Liver (tissue), 9 donors: Measurements from ENCODE around the gene KRTAP2-2. TPM values are rescaled to one million over a fixed set of nuclear protein-coding genes. Genes with fewer than 3 reads are reported as not detected.

ENCODE experiments used
- DNase-seq: peaks from one replicate; pipeline ENCODE4 v3.0.0-alpha.2; 2017; ENCODE audit warnings: low spot score
- H3K27ac ChIP-seq, 2 donors: one replicate each; pipeline ENCODE4 v1.7.0; 2013; ENCODE audit warnings: inconsistent platforms in 2 of 2, low read length in 2 of 2, control low read depth in 1 of 2, low read depth in 1 of 2, mild to moderate bottlenecking in 1 of 2
- H3K27me3 ChIP-seq, 4 donors: one replicate each; pipeline versions ENCODE4 v1.6.1 to v1.7.0; 2013; ENCODE audit warnings: low read length in 3 of 4, inconsistent platforms in 1 of 4, mild to moderate bottlenecking in 1 of 4, moderate library complexity in 1 of 4; ENCODE audit not compliant: control insufficient read depth in 4 of 4, insufficient read depth in 4 of 4
- H3K36me3 ChIP-seq, 4 donors: one replicate each; pipeline versions ENCODE4 v1.6.1 to v1.7.0; 2013; ENCODE audit warnings: low read length in 3 of 4, mild to moderate bottlenecking in 3 of 4, low read depth in 1 of 4, moderate library complexity in 1 of 4; ENCODE audit not compliant: control insufficient read depth in 4 of 4, insufficient read depth in 3 of 4
- H3K4me1 ChIP-seq, 4 donors: one replicate each; pipeline versions ENCODE4 v1.6.1 to v1.7.0; 2013; ENCODE audit warnings: low read length in 3 of 4, mild to moderate bottlenecking in 3 of 4, moderate library complexity in 1 of 4; ENCODE audit not compliant: control insufficient read depth in 4 of 4, insufficient read depth in 4 of 4
- H3K4me3 ChIP-seq, 3 donors: one replicate each; pipeline versions ENCODE4 v1.6.1 to v1.7.0; 2013; ENCODE audit warnings: low read length in 3 of 3, control low read depth in 1 of 3, low read depth in 1 of 3, mild to moderate bottlenecking in 1 of 3
- H3K9ac ChIP-seq, 2 donors: one replicate each; pipeline ENCODE4 v1.7.0; 2013; ENCODE audit warnings: low read length in 2 of 2, mild to moderate bottlenecking in 2 of 2, moderate library complexity in 2 of 2, control low read depth in 1 of 2, low read depth in 1 of 2
- H3K9me3 ChIP-seq, 4 donors: one replicate each; pipeline versions ENCODE4 v1.6.1 to v1.7.0; 2013; ENCODE audit warnings: low read length in 3 of 4; ENCODE audit not compliant: control insufficient read depth in 4 of 4
- EGR1 ChIP-seq, 2 donors: IDR thresholded peaks; 2 replicates each; pipeline ENCODE4 v1.6.1; 2016 to 2018; ENCODE audit warnings: antibody characterized with exemption in 2 of 2, low read depth in 2 of 2
- FOXA1 ChIP-seq: IDR thresholded peaks from 2 replicates; pipeline ENCODE4 v1.6.1; 2016; ENCODE audit warnings: antibody characterized with exemption
- FOXA2 ChIP-seq: IDR thresholded peaks from 2 replicates; pipeline ENCODE4 v1.6.1; 2016; ENCODE audit warnings: antibody characterized with exemption
- GABPA ChIP-seq, 2 donors: IDR thresholded peaks in 1 of 2; conservative IDR thresholded peaks in 1 of 2; 2 replicates each; pipeline ENCODE4 v1.6.1; 2016; ENCODE audit warnings: antibody characterized with exemption in 2 of 2, mild to moderate bottlenecking in 1 of 2, moderate library complexity in 1 of 2
- HNF4A ChIP-seq, 2 donors: conservative IDR thresholded peaks; 2 replicates each; pipeline ENCODE4 v1.6.1; 2016; ENCODE audit warnings: antibody characterized with exemption in 2 of 2, mild to moderate bottlenecking in 2 of 2
- HNF4G ChIP-seq: IDR thresholded peaks from 2 replicates; pipeline ENCODE4 v1.6.1; 2016; ENCODE audit warnings: antibody characterized with exemption
- JUND ChIP-seq, 2 donors: IDR thresholded peaks; 2 replicates each; pipeline ENCODE4 v1.6.1; 2016; ENCODE audit warnings: antibody characterized with exemption in 2 of 2
- NR2F2 ChIP-seq: IDR thresholded peaks from 2 replicates; pipeline ENCODE4 v1.6.1; 2016; ENCODE audit warnings: antibody characterized with exemption
- RAD21 ChIP-seq, 2 donors: IDR thresholded peaks; 2 replicates each; pipeline ENCODE4 v1.6.1; 2016; ENCODE audit warnings: antibody characterized with exemption in 2 of 2, mild to moderate bottlenecking in 2 of 2
- RXRA ChIP-seq, 2 donors: IDR thresholded peaks; 2 replicates each; pipeline ENCODE4 v1.6.1; 2017 to 2018; ENCODE audit warnings: antibody characterized with exemption in 2 of 2, mild to moderate bottlenecking in 1 of 2
- SP1 ChIP-seq: IDR thresholded peaks from 2 replicates; pipeline ENCODE4 v1.6.1; 2018; ENCODE audit warnings: antibody characterized with exemption, mild to moderate bottlenecking
- TAF1 ChIP-seq: conservative IDR thresholded peaks from 2 replicates; pipeline ENCODE4 v1.6.1; 2016; ENCODE audit warnings: antibody characterized with exemption, mild to moderate bottlenecking
- YY1 ChIP-seq: IDR thresholded peaks from 2 replicates; pipeline ENCODE4 v1.6.1; 2016; ENCODE audit warnings: antibody characterized with exemption, mild to moderate bottlenecking
- WGBS: extraction: QIAGEN DNeasy Blood & Tissue Kit; methylation state at CpG from one replicate; pipeline ENCODE4 v1.1.7; 2013; 5-methylcytosine and 5-hydroxymethylcytosine counted together
- polyA plus RNA-seq, 2 donors: library from polyadenylated mRNA; stranded (reverse) in 1 of 2; unstranded in 1 of 2; fragments of 200-250 nt in 1 of 2; fragments of >200 nt in 1 of 2; fragmentation: Nextera tagmentation in 1 of 2; extraction: Ambion mirVana in 1 of 2; gene quantifications; one replicate each; pipeline versions ENCODE4 v1.2.1 to v1.2.3, GENCODE V29; 2013 to 2015
- total RNA-seq, 2 donors: library from RNA; depleted of rRNA; stranded (reverse); fragments of >200 nt; gene quantifications; one replicate each; pipeline ENCODE4 v1.2.3, GENCODE V29; 2014
- TF ChIP-seq, protein P1 (sequence below): IDR thresholded peaks from 2 replicates; pipeline ENCODE4 v1.6.1; 2016; ENCODE audit warnings: antibody characterized with exemption, mild to moderate bottlenecking
- TF ChIP-seq, protein P2 (sequence below): IDR thresholded peaks from 2 replicates; pipeline ENCODE4 v1.6.1; 2016; ENCODE audit warnings: antibody characterized with exemption
- TF ChIP-seq, protein P3 (sequence below): IDR thresholded peaks from 2 replicates; pipeline ENCODE4 v1.6.1; 2016; ENCODE audit warnings: antibody characterized with exemption
- TF ChIP-seq, protein P4 (sequence below): fragments of 150-350 bp; IDR thresholded peaks from 2 replicates; pipeline ENCODE4 v1.5.1; 2017; ENCODE audit warnings: improper control_type of control experiment, low read depth, low read length; ENCODE audit not compliant: missing input control
- TF ChIP-seq, protein P5 (sequence below): IDR thresholded peaks from 2 replicates; pipeline ENCODE4 v1.6.1; 2016; ENCODE audit warnings: antibody characterized with exemption
- donor health status: healthy.
- donor health status: healthy.
- donor health status: healthy.
- donor health status: healthy.
- donor health status: healthy.

The KRTAP2-2 gene
- total and polyA plus RNA-seq, 4 donors = not detected

DNA sequence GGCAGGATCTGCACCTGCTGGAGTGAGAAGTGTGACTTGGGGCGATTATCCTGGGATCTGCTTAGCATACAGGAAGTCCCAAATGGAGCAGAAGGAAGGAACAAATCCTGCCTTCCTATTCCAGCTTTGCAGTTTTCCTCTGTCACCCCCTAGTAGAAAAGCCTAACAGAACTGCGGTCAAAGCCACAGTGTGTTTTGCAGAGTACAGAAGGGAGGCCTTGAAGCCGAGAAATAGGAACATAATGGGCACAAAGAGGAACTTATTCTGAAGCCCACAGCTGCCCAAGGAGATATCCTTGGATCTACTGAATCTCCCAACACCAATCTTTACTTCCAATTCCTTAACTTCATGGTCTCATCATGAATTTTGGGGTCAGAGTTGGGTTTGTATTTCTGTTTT is 36.5 kb downstream of the KRTAP2-2 start:
- Histone ChIP-seq H3K36me3 (no peaks in the 10 kb centered on the region), H3K27ac (no peak overlapping the region), H3K4me3 (no peak overlapping the region), H3K4me1 (no peaks in the 10 kb centered on the region), H3K27me3 (peaks cover 0 to 4% (median 0%) of the 10 kb centered on the region in 4 donors), H3K9ac (no peak overlapping the region), H3K9me3 (peaks cover 0 to 9% (median 2%) of the 10 kb centered on the region in 4 donors)
- no peak for TF ChIP-seq EGR1 (IDR thresholded peaks at IDR 0.05; ENCODE audit: low read depth in 2 of 2)
- TF ChIP-seq, protein P1, sequence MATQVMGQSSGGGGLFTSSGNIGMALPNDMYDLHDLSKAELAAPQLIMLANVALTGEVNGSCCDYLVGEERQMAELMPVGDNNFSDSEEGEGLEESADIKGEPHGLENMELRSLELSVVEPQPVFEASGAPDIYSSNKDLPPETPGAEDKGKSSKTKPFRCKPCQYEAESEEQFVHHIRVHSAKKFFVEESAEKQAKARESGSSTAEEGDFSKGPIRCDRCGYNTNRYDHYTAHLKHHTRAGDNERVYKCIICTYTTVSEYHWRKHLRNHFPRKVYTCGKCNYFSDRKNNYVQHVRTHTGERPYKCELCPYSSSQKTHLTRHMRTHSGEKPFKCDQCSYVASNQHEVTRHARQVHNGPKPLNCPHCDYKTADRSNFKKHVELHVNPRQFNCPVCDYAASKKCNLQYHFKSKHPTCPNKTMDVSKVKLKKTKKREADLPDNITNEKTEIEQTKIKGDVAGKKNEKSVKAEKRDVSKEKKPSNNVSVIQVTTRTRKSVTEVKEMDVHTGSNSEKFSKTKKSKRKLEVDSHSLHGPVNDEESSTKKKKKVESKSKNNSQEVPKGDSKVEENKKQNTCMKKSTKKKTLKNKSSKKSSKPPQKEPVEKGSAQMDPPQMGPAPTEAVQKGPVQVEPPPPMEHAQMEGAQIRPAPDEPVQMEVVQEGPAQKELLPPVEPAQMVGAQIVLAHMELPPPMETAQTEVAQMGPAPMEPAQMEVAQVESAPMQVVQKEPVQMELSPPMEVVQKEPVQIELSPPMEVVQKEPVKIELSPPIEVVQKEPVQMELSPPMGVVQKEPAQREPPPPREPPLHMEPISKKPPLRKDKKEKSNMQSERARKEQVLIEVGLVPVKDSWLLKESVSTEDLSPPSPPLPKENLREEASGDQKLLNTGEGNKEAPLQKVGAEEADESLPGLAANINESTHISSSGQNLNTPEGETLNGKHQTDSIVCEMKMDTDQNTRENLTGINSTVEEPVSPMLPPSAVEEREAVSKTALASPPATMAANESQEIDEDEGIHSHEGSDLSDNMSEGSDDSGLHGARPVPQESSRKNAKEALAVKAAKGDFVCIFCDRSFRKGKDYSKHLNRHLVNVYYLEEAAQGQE = no peak
- no peak for TF ChIP-seq YY1
- no peak for TF ChIP-seq JUND (IDR thresholded peaks at IDR 0.05)
- TF ChIP-seq RAD21 (IDR thresholded peaks at IDR 0.05) = no peak
- TF ChIP-seq, protein P2, sequence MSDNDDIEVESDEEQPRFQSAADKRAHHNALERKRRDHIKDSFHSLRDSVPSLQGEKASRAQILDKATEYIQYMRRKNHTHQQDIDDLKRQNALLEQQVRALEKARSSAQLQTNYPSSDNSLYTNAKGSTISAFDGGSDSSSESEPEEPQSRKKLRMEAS = no peak
- 82% methylated on average over 3 of the region's 3 CpGs for WGBS
- no peak for DNase-seq

DNA sequence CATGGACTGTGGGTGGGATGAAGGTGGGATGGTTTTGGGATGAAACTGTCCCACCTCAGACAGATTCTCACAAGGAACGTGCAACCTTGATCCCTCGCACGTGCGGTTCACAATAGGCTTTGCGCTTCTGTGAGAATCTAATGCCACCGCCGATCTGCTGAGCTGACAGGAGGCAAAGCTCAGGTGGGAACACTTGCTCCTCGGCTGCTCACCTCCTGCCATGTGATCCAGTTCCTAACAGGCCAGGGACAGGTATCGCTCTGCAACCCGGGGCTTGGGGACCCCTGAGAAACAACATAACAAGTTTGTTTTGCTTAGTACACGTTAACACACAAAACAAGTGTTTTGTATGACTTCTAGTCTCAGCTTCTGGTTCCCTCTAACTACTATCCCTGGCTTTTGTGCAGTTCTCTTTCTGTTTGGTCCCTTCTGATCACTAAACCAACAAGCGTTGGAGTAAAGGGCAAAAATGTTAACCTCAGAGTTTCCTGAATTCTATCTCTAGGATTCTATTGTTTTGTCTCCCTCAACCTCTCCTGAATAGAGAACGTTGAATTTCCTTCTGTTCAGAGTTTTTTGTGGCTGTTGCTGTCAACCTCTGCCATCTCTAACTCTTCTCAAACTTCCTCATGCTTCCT is 38.3 kb downstream of the KRTAP2-2 start:
- no peak for DNase-seq
- peaks cover 0 to 7% (median 2%) of the 10 kb centered on the region in 4 donors for H3K9me3 ChIP-seq
- H3K9ac ChIP-seq = no peak overlapping the region
- H3K27me3 ChIP-seq = peaks cover 0 to 4% (median 0%) of the 10 kb centered on the region in 4 donors
- no peak overlapping the region for H3K27ac ChIP-seq
- no peak overlapping the region for H3K4me3 ChIP-seq
- H3K36me3 ChIP-seq = no peaks in the 10 kb centered on the region
- 66% methylated on average over 13 of the region's 13 CpGs for WGBS
- no peak for TF ChIP-seq RAD21 (IDR thresholded peaks at IDR 0.05)
- no peak for TF ChIP-seq EGR1 (IDR thresholded peaks at IDR 0.05; ENCODE audit: low read depth in 2 of 2)
- TF ChIP-seq JUND (IDR thresholded peaks at IDR 0.05) = no peak
- TF ChIP-seq RXRA (IDR thresholded peaks at IDR 0.05) = no peak
- TF ChIP-seq YY1 = no peak
- TF ChIP-seq, protein P1 = no peak
- TF ChIP-seq, protein P3, sequence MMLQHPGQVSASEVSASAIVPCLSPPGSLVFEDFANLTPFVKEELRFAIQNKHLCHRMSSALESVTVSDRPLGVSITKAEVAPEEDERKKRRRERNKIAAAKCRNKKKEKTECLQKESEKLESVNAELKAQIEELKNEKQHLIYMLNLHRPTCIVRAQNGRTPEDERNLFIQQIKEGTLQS = no peak
- no peak for TF ChIP-seq GABPA (IDR thresholded peaks at IDR 0.05 in 1 of 2, conservative IDR thresholded peaks at IDR 0.05 in 1 of 2)
- no peak for TF ChIP-seq HNF4G
- TF ChIP-seq FOXA1 = no peak
- no peak for TF ChIP-seq SP1
- TF ChIP-seq, protein P4, sequence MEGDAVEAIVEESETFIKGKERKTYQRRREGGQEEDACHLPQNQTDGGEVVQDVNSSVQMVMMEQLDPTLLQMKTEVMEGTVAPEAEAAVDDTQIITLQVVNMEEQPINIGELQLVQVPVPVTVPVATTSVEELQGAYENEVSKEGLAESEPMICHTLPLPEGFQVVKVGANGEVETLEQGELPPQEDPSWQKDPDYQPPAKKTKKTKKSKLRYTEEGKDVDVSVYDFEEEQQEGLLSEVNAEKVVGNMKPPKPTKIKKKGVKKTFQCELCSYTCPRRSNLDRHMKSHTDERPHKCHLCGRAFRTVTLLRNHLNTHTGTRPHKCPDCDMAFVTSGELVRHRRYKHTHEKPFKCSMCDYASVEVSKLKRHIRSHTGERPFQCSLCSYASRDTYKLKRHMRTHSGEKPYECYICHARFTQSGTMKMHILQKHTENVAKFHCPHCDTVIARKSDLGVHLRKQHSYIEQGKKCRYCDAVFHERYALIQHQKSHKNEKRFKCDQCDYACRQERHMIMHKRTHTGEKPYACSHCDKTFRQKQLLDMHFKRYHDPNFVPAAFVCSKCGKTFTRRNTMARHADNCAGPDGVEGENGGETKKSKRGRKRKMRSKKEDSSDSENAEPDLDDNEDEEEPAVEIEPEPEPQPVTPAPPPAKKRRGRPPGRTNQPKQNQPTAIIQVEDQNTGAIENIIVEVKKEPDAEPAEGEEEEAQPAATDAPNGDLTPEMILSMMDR = no peak
- TF ChIP-seq TAF1 = no peak
- TF ChIP-seq FOXA2 = no peak
- TF ChIP-seq, protein P2 = no peak
- no peak for TF ChIP-seq HNF4A (conservative IDR thresholded peaks at IDR 0.05)
- TF ChIP-seq NR2F2 = no peak
- TF ChIP-seq, protein P5, sequence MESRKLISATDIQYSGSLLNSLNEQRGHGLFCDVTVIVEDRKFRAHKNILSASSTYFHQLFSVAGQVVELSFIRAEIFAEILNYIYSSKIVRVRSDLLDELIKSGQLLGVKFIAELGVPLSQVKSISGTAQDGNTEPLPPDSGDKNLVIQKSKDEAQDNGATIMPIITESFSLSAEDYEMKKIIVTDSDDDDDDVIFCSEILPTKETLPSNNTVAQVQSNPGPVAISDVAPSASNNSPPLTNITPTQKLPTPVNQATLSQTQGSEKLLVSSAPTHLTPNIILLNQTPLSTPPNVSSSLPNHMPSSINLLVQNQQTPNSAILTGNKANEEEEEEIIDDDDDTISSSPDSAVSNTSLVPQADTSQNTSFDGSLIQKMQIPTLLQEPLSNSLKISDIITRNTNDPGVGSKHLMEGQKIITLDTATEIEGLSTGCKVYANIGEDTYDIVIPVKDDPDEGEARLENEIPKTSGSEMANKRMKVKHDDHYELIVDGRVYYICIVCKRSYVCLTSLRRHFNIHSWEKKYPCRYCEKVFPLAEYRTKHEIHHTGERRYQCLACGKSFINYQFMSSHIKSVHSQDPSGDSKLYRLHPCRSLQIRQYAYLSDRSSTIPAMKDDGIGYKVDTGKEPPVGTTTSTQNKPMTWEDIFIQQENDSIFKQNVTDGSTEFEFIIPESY = no peak
- H3K4me1 ChIP-seq = no peaks in the 10 kb centered on the region
